Fibroblast of villous mesenchyme (primary cell): ENCODE measurements around the gene SRD5A1. TPM values are rescaled to one million over a fixed set of nuclear protein-coding genes. Genes with fewer than 3 reads are reported as not detected.
A peak's percentile ranks its signal among the peaks of the same experiment; 100 is the strongest.

Source experiments
- DNase-seq: peaks from one replicate; pipeline ENCODE4 v3.0.0-alpha.2; 2010; ENCODE audit warnings: low read depth
- H3K4me3 ChIP-seq: 2 replicates; pipeline ENCODE4 v1.5.1; 2011; ENCODE audit warnings: low read depth, mild to moderate bottlenecking, low read length
- CTCF ChIP-seq: IDR thresholded peaks from 2 replicates; pipeline ENCODE4 v1.5.1; 2012; ENCODE audit warnings: low read depth, mild to moderate bottlenecking, low read length; ENCODE audit not compliant: insufficient read depth
- total RNA-seq: library from RNA; depleted of rRNA; stranded (reverse); fragments of >200 nt; gene quantifications from 2 replicates; pipeline ENCODE4 v1.2.3, GENCODE V29; 2012

SRD5A1 gene
- total RNA-seq, 1 donor, result 7.3 TPM

DNA sequence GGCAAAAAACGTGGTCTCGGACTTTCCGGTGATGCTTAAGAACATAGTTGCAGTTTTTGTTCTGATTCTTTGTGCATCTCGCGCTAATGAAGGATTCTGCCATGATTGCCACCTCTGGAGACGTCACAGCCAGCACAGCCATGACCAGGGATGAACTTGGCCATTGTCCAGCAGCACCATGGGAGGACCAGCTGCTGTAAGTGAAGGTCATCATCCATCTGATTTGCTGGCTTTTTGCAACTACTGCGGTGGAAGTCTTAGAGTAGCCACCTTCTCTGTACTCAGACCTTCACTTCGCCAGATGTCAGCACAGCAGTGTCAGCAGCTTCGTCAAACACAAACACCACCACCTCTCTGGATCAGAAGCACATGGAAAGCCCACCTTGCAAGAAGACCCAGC is 46.1 kb upstream of the SRD5A1 start:
- H3K4me3 ChIP-seq, result no peak overlapping the region
- no peak for TF ChIP-seq CTCF
- DNase-seq, result no peak

GRCh38 chr5:6590581-6590980 is 42.7 kb upstream of the SRD5A1 start:
- no peak for TF ChIP-seq CTCF
- DNase-seq, result no peak
- no peak overlapping the region for H3K4me3 ChIP-seq

DNA sequence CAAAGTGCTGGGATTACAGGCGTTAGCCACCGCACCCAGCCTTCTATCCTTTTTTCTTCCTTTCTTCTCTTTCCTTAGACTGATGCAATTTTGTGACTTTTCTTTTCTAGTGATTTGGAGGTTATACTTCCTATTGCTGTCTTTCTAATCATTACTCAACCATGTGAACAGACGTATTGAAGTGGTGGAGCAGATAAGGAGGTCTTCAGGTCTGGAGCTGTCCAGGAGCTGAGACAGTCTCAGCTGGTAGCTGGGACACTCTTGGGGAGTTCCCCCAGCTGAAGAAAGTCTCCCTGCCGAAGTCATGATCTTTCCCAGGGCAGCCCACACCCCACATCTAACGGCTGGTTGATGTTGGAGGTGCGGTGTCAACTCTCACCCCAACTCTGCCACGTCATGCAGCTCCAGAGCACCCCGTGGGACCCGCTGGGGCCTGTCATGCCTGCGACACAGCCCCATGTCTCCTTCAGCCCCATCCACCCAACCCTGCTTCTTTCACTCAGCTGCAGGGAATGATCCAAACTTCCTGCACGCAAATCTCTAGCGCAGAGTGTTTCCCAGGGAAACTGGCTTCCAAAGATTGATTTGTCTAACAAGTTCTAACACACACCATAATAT is 41.5 kb upstream of the SRD5A1 start:
- H3K4me3 ChIP-seq, result no peak overlapping the region
- DNase-seq, result no peak
- TF ChIP-seq CTCF, result no peak

GRCh38 chr5:6592601-6593000 is 40.6 kb upstream of the SRD5A1 start:
- no peak overlapping the region for H3K4me3 ChIP-seq
- TF ChIP-seq CTCF, result no peak
- peak; percentile 19 for DNase-seq

- no peak for TF ChIP-seq CTCF
- no peak overlapping the region for H3K4me3 ChIP-seq
- DNase-seq, result no peak
These were observed 39.9 kb upstream of the SRD5A1 start for GRCh38 chr5:6593148-6594016.

DNA sequence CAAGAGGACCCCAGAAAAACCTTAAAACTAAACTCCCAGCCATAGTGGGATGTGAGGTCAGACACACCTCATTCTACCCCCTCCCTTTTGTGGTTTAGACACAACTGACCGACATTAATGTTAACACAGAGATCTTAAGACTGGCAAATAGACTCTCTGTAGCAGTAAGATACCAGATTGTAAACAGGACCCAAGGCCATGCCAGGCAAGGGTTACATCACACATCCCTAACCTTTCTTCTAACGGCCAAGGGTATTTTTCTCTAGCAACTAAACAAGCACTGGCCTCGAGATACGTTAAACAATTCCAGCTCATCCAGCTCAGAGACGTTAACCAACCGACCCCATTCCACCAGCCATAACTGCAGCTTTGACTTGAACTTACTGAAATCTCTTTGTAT is 39.2 kb upstream of the SRD5A1 start:
- TF ChIP-seq CTCF, result no peak
- DNase-seq, result no peak
- no peak overlapping the region for H3K4me3 ChIP-seq
